Immature natural killer cell (primary cell): ENCODE measurements around the gene DOK7. TPM values are rescaled to one million over a fixed set of nuclear protein-coding genes. Genes with fewer than 3 reads are reported as not detected.

ENCODE experiments used
- DNase-seq, 3 donors: peaks; one replicate each; pipeline ENCODE4 v3.0.0; 2022; ENCODE audit warnings: mixed read lengths in 1 of 3
- H3K27ac Mint-ChIP-seq, 6 donors: one replicate each; pipeline ENCODE4 v1.8.0; 2020; ENCODE audit warnings: mixed read lengths in 6 of 6, mild to moderate bottlenecking in 5 of 6, inconsistent platforms in 4 of 6, moderate library complexity in 3 of 6
- H3K27me3 Mint-ChIP-seq, 3 donors: one replicate each; pipeline ENCODE4 v1.8.0; 2020 to 2021; ENCODE audit warnings: low read depth in 3 of 3, mild to moderate bottlenecking in 3 of 3, mixed read lengths in 3 of 3, moderate library complexity in 3 of 3, inconsistent platforms in 1 of 3
- H3K36me3 Mint-ChIP-seq, 3 donors: one replicate each; pipeline ENCODE4 v1.8.0; 2020; ENCODE audit warnings: mixed read lengths in 3 of 3, inconsistent platforms in 2 of 3, mild to moderate bottlenecking in 2 of 3
- H3K4me1 Mint-ChIP-seq, 2 donors: one replicate each; pipeline ENCODE4 v1.8.0; 2020; ENCODE audit warnings: inconsistent platforms in 2 of 2, mild to moderate bottlenecking in 2 of 2, mixed read lengths in 2 of 2, moderate library complexity in 1 of 2
- H3K4me3 Mint-ChIP-seq, 5 donors: one replicate each; pipeline ENCODE4 v1.8.0; 2020; ENCODE audit warnings: mild to moderate bottlenecking in 5 of 5, mixed read lengths in 5 of 5, inconsistent platforms in 3 of 5, moderate library complexity in 3 of 5
- H3K9me3 Mint-ChIP-seq, 6 donors: one replicate each; pipeline ENCODE4 v1.8.0; 2020; ENCODE audit warnings: mild to moderate bottlenecking in 6 of 6, mixed read lengths in 6 of 6, inconsistent platforms in 4 of 6, moderate library complexity in 3 of 6
- polyA plus RNA-seq, 3 donors: library from polyadenylated mRNA; unstranded; fragments of 300-500 nt; fragmentation: Illumina TruSeq; gene quantifications; one replicate each; pipeline ENCODE4 v1.2.3, GENCODE V29; 2021

The DOK7 gene
- polyA plus RNA-seq, 3 donors from 2014 or later, result 4.2 to 4.8 TPM; not detected in 1

DNA sequence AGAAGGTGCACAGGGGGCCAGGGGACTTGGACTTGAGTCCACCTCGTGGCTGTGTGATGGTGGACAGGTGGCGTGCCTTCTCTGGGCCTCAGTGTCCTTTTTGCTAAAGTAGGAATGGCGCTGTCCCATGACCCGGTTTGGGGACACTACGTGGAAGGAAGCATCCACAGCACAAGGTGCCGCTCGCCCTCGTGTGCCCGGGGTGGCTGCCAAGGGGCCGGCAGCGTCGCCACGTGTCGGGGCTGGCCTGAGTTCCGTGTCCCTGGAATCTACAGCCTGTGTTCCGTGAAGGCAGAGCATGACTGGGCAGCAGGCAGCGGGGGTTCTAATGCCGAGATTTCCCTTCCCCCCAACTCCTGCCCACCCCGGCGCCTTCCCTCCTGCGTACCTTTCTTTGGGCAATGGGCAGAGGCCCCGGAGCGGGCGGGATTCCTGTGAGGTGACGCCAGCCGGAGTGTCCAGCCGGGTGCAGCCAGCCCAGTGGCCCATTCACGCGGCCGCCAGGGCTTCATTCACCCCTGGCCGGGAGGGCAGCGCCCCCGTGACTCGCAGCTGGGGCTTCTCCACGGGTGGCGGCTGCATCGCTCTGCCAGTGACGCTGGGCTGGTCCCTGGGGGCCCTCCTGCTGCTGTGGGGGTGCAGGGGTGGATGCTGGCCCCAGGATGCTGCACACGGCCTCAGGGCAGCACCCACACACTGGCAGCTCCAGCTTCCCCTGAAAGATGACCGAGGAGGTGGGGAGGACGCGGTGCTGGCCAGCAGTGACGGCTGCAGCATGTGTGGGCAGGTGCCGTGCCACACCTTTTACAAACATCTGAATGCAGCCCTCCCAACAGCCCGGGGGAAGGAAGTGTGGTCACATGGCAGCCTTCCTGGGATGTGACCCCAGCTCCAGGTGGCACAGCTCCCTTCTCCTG is 21.2 kb downstream of the DOK7 start:
- no peak for DNase-seq
- peaks cover 16 to 43% of the 10 kb centered on the region in 2 donors for H3K4me1 Mint-ChIP-seq
- peaks cover 0 to 3% (median 3%) of the 10 kb centered on the region in 3 donors for H3K27me3 Mint-ChIP-seq
- no peaks in the 10 kb centered on the region for H3K36me3 Mint-ChIP-seq
- H3K9me3 Mint-ChIP-seq, result no peaks in the 10 kb centered on the region
- H3K4me3 Mint-ChIP-seq, result peak overlapping the region; percentile 45 to 91 (median 55)
- H3K27ac Mint-ChIP-seq, result no peak overlapping the region

GRCh38 chr4:3485011-3485791 is 22.1 kb downstream of the DOK7 start:
- H3K36me3 Mint-ChIP-seq, result no peaks in the 10 kb centered on the region
- peak overlapping the region; percentile 82 to 91 (median 89) for H3K4me3 Mint-ChIP-seq
- no peaks in the 10 kb centered on the region for H3K9me3 Mint-ChIP-seq
- DNase-seq, result peak; percentile 51 to 60 (median 59)
- peaks cover 16 to 44% of the 10 kb centered on the region in 2 donors for H3K4me1 Mint-ChIP-seq
- peak overlapping the region in 5 of 6 donors; percentile 62 to 84 (median 67) for H3K27ac Mint-ChIP-seq
- peaks cover 0 to 3% (median 3%) of the 10 kb centered on the region in 3 donors for H3K27me3 Mint-ChIP-seq

- Mint-ChIP-seq H3K27ac (peak overlapping the region in 2 of 6 donors; percentile 11 to 48), H3K36me3 (no peaks in the 10 kb centered on the region), H3K27me3 (peaks cover 0 to 3% (median 2%) of the 10 kb centered on the region in 3 donors), H3K9me3 (no peaks in the 10 kb centered on the region), H3K4me1 (peaks cover 16 to 38% of the 10 kb centered on the region in 2 donors), H3K4me3 (peak overlapping the region; percentile 10 to 91 (median 89))
- DNase-seq, result no peak
Observed at GRCh38 chr4:3485886-3486540, 22.9 kb downstream of the DOK7 start.

DNA sequence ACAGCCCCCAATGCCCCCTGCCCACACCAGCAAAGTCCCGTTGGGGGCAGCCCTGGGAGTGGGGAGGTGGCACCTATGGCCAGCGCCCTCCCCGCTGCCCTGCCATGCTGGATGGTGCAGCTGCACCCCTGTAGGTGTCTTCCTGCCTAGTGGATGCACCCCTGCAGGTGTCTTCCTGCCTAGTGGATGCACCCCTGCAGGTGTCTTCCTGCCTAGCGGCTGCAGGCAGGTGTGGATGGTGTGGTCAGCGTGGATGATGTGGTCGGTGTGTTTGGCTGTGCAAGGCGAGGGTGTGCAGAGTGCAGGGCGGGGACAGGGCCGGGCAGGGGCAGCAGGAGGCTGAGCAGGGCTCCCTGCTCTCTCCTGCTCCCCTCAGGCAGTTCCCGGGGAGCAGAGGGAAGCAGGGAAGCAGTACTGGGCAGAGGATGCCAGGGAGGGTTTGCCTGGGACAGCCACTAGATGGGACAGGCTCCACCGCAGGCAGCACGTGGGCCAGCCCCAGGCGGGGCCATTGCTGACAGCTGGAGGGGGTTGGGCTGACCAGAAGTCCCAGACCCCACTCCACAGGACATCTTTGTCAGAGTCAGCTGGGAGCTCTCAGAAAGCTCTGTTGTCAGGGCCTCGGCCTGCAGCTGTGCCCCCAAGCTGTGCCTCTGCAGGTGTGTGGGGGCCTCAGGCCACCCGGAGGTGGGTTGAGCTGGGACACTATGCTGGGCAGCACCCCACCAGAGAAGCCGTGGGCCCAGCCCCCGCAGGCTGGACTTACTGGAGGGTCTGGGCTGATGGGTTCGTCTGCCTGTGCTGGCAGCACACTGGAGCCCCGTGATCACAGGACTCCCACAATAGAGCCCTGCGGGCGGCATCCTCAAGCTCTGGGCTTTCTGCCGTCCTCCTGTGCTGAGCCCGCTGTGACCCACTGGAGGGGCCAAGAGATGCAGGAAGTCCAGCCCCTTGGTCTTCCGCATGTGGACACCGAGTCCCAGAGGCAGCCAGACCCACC is 23.7 kb downstream of the DOK7 start:
- peaks cover 0 to 3% (median 2%) of the 10 kb centered on the region in 3 donors for H3K27me3 Mint-ChIP-seq
- H3K4me1 Mint-ChIP-seq, result peaks cover 16 to 39% of the 10 kb centered on the region in 2 donors
- peaks cover 0 to 5% (median 5%) of the 10 kb centered on the region in 3 donors for H3K36me3 Mint-ChIP-seq
- DNase-seq, result no peak
- H3K4me3 Mint-ChIP-seq, result peak overlapping the region in 4 of 5 donors; percentile 44 to 72 (median 55)
- no peaks in the 10 kb centered on the region for H3K9me3 Mint-ChIP-seq
- H3K27ac Mint-ChIP-seq, result peak overlapping the region in 2 of 6 donors; percentile 11 to 95

DNA sequence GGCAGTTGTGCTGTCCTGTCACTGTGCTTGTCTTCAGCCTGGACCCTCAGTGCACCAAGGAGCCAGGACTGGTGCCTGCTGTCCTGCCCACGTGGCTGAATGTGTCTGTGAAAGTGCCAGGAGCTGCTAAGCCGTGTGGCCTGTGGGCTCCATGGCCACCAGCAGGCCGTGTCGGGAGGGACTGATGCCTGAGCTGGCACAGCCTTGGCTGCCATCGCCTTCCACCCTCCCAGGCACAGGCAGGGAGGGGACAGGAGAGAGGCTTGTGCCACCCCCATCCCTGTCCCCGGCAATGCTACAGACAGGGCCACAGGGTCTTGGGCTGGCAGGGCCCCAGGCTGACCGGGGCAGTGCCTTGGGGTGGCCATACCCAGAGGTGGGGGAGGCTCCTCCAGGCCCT is 24.8 kb downstream of the DOK7 start:
- DNase-seq, result no peak
- peak overlapping the region in 1 of 5 donors; percentile 27 for H3K4me3 Mint-ChIP-seq
- H3K9me3 Mint-ChIP-seq, result no peaks in the 10 kb centered on the region
- H3K27ac Mint-ChIP-seq, result no peak overlapping the region
- peaks cover 16 to 39% of the 10 kb centered on the region in 2 donors for H3K4me1 Mint-ChIP-seq
- peaks cover 0 to 5% (median 5%) of the 10 kb centered on the region in 3 donors for H3K36me3 Mint-ChIP-seq
- peaks cover 0 to 3% (median 2%) of the 10 kb centered on the region in 3 donors for H3K27me3 Mint-ChIP-seq

- Mint-ChIP-seq H3K9me3 (no peaks in the 10 kb centered on the region), H3K4me3 (peak overlapping the region in 2 of 5 donors; percentile 21 to 33), H3K27ac (peak overlapping the region in 4 of 6 donors; percentile 33 to 40 (median 37))
Observed at GRCh38 chr4:3488820-3489219, 25.7 kb downstream of the DOK7 start.

DNA sequence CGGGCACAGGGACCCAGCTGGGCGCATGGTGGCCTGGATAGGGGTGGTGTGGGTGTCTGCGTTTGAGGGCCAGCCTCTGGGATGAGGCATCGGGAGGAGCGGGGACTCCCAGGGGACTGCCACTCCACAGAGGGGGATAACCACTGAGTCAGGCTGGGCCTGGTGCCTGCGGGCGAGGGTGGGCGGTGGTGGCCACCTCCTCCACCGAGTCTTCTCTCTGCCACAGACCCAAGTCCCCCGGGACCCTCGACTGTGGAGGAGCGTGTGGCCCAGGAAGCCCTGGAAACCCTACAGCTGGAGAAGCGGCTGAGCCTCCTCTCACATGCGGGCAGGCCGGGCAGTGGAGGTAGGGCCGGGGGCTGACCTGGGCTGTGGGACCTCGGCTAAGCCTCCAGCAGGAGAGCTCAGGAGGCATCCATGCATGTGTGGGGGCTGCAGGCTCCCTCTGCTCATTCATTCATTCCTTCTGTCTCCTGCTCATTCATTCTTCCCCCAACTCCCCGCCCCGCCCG is 26.4 kb downstream of the DOK7 start:
- H3K4me3 Mint-ChIP-seq, result no peak overlapping the region
- no peak overlapping the region for H3K27ac Mint-ChIP-seq
- peaks cover 16 to 33% of the 10 kb centered on the region in 2 donors for H3K4me1 Mint-ChIP-seq

More at GRCh38 chr4:3488820-3489219, 25.7 kb downstream of the DOK7 start:
- Mint-ChIP-seq H3K4me1 (peaks cover 16 to 37% of the 10 kb centered on the region in 2 donors), H3K36me3 (peaks cover 0 to 5% (median 5%) of the 10 kb centered on the region in 3 donors), H3K27me3 (peaks cover 0 to 3% (median 2%) of the 10 kb centered on the region in 3 donors)
- no peak for DNase-seq

GRCh38 chr4:3491681-3492405 is 28.7 kb downstream of the DOK7 start:
- H3K4me3 Mint-ChIP-seq, result peak overlapping the region in 1 of 5 donors; percentile 20
- H3K4me1 Mint-ChIP-seq, result peaks cover 10 to 23% of the 10 kb centered on the region in 2 donors
- DNase-seq, result no peak
- H3K27ac Mint-ChIP-seq, result no peak overlapping the region
- peaks cover 0 to 5% (median 5%) of the 10 kb centered on the region in 3 donors for H3K36me3 Mint-ChIP-seq
- peaks cover 0 to 2% (median 0%) of the 10 kb centered on the region in 3 donors for H3K27me3 Mint-ChIP-seq
- H3K9me3 Mint-ChIP-seq, result no peaks in the 10 kb centered on the region

More for the DNA sequence above, 26.4 kb downstream of the DOK7 start:
- DNase-seq, result no peak
- H3K9me3 Mint-ChIP-seq, result no peaks in the 10 kb centered on the region
- H3K36me3 Mint-ChIP-seq, result peaks cover 0 to 5% (median 5%) of the 10 kb centered on the region in 3 donors
- peaks cover 0 to 3% (median 2%) of the 10 kb centered on the region in 3 donors for H3K27me3 Mint-ChIP-seq

- Mint-ChIP-seq H3K4me1 (peaks cover 10 to 19% of the 10 kb centered on the region in 2 donors), H3K27me3 (peaks cover 0 to 2% (median 0%) of the 10 kb centered on the region in 3 donors), H3K27ac (no peak overlapping the region), H3K36me3 (peaks cover 0 to 5% (median 5%) of the 10 kb centered on the region in 3 donors), H3K9me3 (no peaks in the 10 kb centered on the region), H3K4me3 (no peak overlapping the region)
- DNase-seq, result no peak
Observed at GRCh38 chr4:3492741-3493719, 29.9 kb downstream of the DOK7 start.

GRCh38 chr4:3493720-3494461 is 30.8 kb downstream of the DOK7 start:
- no peak for DNase-seq
- peaks cover 2 to 11% of the 10 kb centered on the region in 2 donors for H3K4me1 Mint-ChIP-seq
- H3K36me3 Mint-ChIP-seq, result peaks cover 0 to 5% (median 5%) of the 10 kb centered on the region in 3 donors
- H3K9me3 Mint-ChIP-seq, result no peaks in the 10 kb centered on the region
- no peak overlapping the region for H3K27ac Mint-ChIP-seq
- H3K27me3 Mint-ChIP-seq, result peaks cover 0 to 2% (median 0%) of the 10 kb centered on the region in 3 donors
- no peak overlapping the region for H3K4me3 Mint-ChIP-seq
